Thyroid gland (tissue), 4 donors: ENCODE data around the gene POU2F3. TPM values are rescaled to one million over a fixed set of nuclear protein-coding genes. Genes with fewer than 3 reads are reported as not detected.

ENCODE experiments used
- DNase-seq, 2 donors: peaks; one replicate each; pipeline ENCODE4 v3.0.0-alpha.2; 2019
- H3K27ac ChIP-seq, 3 donors: fragments of 200-600 bp; sonication (generic); 1 replicate in 2 of 3; 2 replicates in 1 of 3; pipeline ENCODE4 v1.5.1; 2016 to 2019; ENCODE audit warnings: mild to moderate bottlenecking in 1 of 3, moderate library complexity in 1 of 3
- H3K27me3 ChIP-seq: fragments of 200-600 bp; sonication (generic); one replicate; pipeline ENCODE4 v1.5.1; 2019
- H3K36me3 ChIP-seq, 2 donors: fragments of 200-600 bp; sonication (generic); one replicate each; pipeline ENCODE4 v1.5.1; 2016 to 2019
- H3K4me1 ChIP-seq, 2 donors: fragments of 200-600 bp; sonication (generic); one replicate each; pipeline ENCODE4 v1.5.1; 2017 to 2019
- H3K4me3 ChIP-seq, 3 donors: fragments of 200-600 bp; sonication (generic); replicated peaks in 1 of 3; 1 replicate in 2 of 3; 2 replicates in 1 of 3; pipeline ENCODE4 v1.5.1; 2016; ENCODE audit warnings: mild to moderate bottlenecking in 1 of 3
- H3K9me3 ChIP-seq: fragments of 200-600 bp; sonication (generic); one replicate; pipeline ENCODE4 v1.5.1; 2017
- POLR2A ChIP-seq, 2 donors: fragments of 450-650 bp; IDR thresholded peaks; one replicate each; pipeline ENCODE4 v1.6.1; 2017; ENCODE audit warnings: antibody characterized with exemption in 2 of 2, mild to moderate bottlenecking in 2 of 2, moderate library complexity in 1 of 2
- WGBS, 2 donors: methylation state at CpG; one replicate each; pipeline ENCODE4 v1.1.5; 2017; 5-methylcytosine and 5-hydroxymethylcytosine counted together
- intact Hi-C: fragments of 100-400 bp; cut with DNase I; formaldehyde crosslinking; loops from one replicate; pipeline ENCODE4 v1.15.1; 2023
- total RNA-seq, 4 donors: library from RNA; depleted of rRNA; stranded (reverse); fragments of >200 nt; gene quantifications; one replicate each; pipeline ENCODE4 v1.2.3, GENCODE V29; 2016
- TF ChIP-seq, protein P1 (sequence below), 6 experiments: fragments of 200-600 bp in 3 of 6; fragments of 450-650 bp in 3 of 6; sonication (generic) in 3 of 6; IDR thresholded peaks; one replicate each; pipeline ENCODE4 v1.5.1; 2016 to 2019; ENCODE audit warnings: antibody characterized with exemption in 6 of 6, mild to moderate bottlenecking in 2 of 6, inconsistent platforms in 1 of 6, moderate library complexity in 1 of 6

Gene POU2F3
- total RNA-seq, 4 donors from 2014 or later: 1.2 to 2.3 (median 1.8) TPM

DNA sequence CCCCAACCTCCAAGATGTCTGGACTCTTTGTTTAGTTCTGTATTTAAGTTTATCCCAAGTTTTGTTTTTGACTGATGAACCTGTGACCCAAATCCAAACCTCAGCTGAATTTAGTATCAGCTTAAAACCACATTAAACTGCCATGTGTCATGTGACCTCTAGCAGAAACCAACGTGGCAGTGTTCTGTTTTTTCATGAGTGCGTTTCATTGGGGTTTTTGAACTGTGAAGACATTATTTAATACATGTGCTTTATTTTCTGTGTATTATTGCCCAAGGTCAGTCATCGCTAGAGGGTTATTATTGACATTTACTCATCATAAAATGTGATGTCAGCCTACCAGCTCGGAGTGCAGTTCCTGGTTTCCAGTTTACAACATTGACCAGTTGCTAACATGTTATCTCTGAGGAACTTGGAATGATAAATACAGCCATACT lies 86.9 kb downstream of the POU2F3 start:
- no peak for TF ChIP-seq POLR2A (IDR thresholded peaks at IDR 0.05)
- TF ChIP-seq, protein P1, sequence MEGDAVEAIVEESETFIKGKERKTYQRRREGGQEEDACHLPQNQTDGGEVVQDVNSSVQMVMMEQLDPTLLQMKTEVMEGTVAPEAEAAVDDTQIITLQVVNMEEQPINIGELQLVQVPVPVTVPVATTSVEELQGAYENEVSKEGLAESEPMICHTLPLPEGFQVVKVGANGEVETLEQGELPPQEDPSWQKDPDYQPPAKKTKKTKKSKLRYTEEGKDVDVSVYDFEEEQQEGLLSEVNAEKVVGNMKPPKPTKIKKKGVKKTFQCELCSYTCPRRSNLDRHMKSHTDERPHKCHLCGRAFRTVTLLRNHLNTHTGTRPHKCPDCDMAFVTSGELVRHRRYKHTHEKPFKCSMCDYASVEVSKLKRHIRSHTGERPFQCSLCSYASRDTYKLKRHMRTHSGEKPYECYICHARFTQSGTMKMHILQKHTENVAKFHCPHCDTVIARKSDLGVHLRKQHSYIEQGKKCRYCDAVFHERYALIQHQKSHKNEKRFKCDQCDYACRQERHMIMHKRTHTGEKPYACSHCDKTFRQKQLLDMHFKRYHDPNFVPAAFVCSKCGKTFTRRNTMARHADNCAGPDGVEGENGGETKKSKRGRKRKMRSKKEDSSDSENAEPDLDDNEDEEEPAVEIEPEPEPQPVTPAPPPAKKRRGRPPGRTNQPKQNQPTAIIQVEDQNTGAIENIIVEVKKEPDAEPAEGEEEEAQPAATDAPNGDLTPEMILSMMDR (IDR thresholded peaks at IDR 0.05): no peak
- WGBS, 2 donors: 54 to 72% methylated on average over 4 of the region's 4 CpGs
- Histone ChIP-seq H3K27ac (peak overlapping the region; percentile 93 to 97 (median 96)), H3K9me3 (no peaks in the 10 kb centered on the region), H3K36me3 (peaks cover 7 to 8% of the 10 kb centered on the region in 2 donors), H3K4me3 (no peak overlapping the region), H3K27me3 (no peaks in the 10 kb centered on the region), H3K4me1 (peaks cover 20 to 24% of the 10 kb centered on the region in 2 donors)
- DNase-seq: no peak
- intact Hi-C loops: no loop called here

DNA sequence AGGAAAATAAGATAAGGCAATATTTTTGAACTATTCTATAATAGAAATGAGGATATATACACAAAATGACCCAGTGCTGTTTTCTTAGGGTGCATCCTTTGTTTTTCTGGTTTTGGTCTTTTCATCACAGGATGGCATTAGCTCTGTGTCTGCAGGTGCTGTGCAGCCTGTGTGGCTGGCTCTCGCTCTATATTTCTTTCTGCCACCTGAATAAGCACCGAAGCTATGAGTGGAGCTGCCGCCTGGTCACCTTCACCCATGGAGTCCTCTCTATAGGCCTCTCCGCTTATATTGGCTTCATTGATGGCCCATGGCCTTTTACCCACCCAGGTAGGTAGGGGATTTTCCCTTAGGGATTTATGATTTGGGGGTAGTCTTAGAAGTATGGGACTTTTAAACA lies 87.4 kb downstream of the POU2F3 start:
- H3K9me3 ChIP-seq: no peaks in the 10 kb centered on the region

DNA sequence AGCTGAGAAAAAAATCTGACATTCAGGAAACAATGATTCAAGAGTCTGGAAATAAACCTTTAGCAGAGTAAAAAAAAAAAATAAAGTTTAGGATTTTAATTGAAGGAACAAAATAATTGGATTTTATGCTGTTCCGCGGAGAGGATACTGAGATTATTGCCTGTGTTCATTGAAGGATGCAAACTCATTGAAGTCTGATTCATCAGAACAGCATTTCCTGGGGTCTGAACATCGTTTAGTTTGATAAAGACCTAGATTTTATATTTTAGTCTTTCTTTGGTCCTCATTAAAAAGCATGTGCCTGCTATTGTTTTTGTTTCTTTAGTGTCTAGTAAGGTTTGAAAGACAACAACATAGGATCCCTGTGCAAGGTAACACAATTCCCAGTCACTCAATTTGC lies 89.6 kb downstream of the POU2F3 start:
- WGBS, 2 donors: 87 to 93% methylated on average over 3 of the region's 3 CpGs
- Histone ChIP-seq H3K36me3 (peaks cover 7 to 8% of the 10 kb centered on the region in 2 donors), H3K27ac (no peak overlapping the region), H3K9me3 (no peaks in the 10 kb centered on the region), H3K27me3 (no peaks in the 10 kb centered on the region), H3K4me3 (no peak overlapping the region), H3K4me1 (peaks cover 26 to 45% of the 10 kb centered on the region in 2 donors)
- intact Hi-C loops: no loop called here
- TF ChIP-seq, protein P1 (IDR thresholded peaks at IDR 0.05): no peak
- TF ChIP-seq POLR2A (IDR thresholded peaks at IDR 0.05): no peak
- no peak for DNase-seq

More for the DNA sequence above, 87.4 kb downstream of the POU2F3 start:
- peak overlapping the region in 1 of 3 donors; percentile 97 for H3K27ac ChIP-seq
- no peaks in the 10 kb centered on the region for H3K27me3 ChIP-seq
- intact Hi-C loops: no loop called here
- peaks cover 24% of the 10 kb centered on the region in 2 donors for H3K4me1 ChIP-seq
- TF ChIP-seq POLR2A (IDR thresholded peaks at IDR 0.05): no peak
- TF ChIP-seq, protein P1 (IDR thresholded peaks at IDR 0.05): no peak
- H3K36me3 ChIP-seq: peaks cover 7 to 8% of the 10 kb centered on the region in 2 donors
- DNase-seq: no peak
- 91 to 92% methylated on average over 4 of the region's 4 CpGs for WGBS, 2 donors
- H3K4me3 ChIP-seq: no peak overlapping the region

DNA sequence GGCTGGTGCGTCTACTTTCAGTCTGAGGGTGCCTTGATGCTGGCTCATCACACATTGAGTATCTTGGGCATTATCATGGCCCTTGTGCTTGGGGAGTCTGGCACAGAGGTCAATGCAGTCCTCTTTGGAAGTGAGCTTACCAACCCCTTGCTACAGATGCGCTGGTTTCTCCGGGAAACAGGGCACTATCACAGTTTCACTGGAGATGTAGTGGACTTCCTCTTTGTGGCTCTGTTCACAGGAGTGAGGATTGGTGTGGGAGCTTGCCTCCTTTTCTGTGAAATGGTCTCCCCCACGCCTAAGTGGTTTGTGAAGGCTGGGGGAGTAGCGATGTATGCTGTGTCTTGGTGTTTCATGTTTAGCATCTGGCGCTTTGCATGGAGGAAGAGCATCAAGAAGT lies 90.1 kb downstream of the POU2F3 start:
- no peak for DNase-seq
- H3K27me3 ChIP-seq: no peaks in the 10 kb centered on the region
- H3K36me3 ChIP-seq: peaks cover 7 to 8% of the 10 kb centered on the region in 2 donors
- peaks cover 23 to 46% of the 10 kb centered on the region in 2 donors for H3K4me1 ChIP-seq
- TF ChIP-seq, protein P1 (IDR thresholded peaks at IDR 0.05): no peak
- TF ChIP-seq POLR2A (IDR thresholded peaks at IDR 0.05): no peak
- 96 to 98% methylated on average over 6 of the region's 6 CpGs for WGBS, 2 donors
- intact Hi-C loops: no loop called here
- H3K4me3 ChIP-seq: no peak overlapping the region
- H3K27ac ChIP-seq: no peak overlapping the region
- no peaks in the 10 kb centered on the region for H3K9me3 ChIP-seq

DNA sequence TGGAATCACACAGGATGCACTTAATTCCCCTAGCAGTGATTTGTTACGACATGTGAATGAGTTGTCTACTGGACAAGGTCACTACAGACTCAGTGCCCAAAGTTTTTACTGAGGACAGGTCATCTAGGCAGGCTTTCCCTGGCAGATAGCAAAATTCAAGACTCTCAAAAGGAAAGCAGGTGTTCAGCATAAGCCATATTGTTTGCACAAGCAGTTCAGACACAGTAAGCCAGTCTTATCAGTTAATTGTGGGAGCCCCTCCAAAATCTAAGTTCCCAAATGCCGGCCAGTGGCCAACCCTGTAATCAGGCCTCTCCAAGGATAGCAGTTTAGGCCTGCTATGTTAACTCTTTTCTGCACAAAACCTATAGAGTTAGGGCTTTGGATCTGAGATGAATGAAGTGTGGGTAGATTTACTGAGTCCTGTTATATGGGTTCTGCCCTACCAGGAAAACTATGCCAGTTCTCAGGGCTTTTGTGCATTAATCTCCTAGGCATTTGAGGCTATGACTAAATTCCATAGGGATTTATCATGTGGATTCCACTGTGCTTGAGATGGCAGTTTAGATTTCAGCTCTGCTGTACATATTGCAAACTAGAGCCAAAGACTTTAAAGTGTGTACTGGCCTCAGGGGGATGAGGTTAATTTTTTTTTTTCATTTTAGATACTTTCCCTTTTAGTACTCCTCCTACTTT lies 91.5 kb downstream of the POU2F3 start:
- DNase-seq: no peak
- WGBS, 2 donors: 58 to 75% methylated on average over 2 of the region's 2 CpGs

More for the DNA sequence above, 91.5 kb downstream of the POU2F3 start:
- H3K27ac ChIP-seq: peak overlapping the region; percentile 83 to 93 (median 83)
- intact Hi-C loops: no loop called here
- TF ChIP-seq POLR2A (IDR thresholded peaks at IDR 0.05): no peak
- TF ChIP-seq, protein P1 (IDR thresholded peaks at IDR 0.05): no peak
- peaks cover 15 to 39% of the 10 kb centered on the region in 2 donors for H3K4me1 ChIP-seq
- peaks cover 7 to 8% of the 10 kb centered on the region in 2 donors for H3K36me3 ChIP-seq
- no peak overlapping the region for H3K4me3 ChIP-seq
- H3K27me3 ChIP-seq: no peaks in the 10 kb centered on the region
- H3K9me3 ChIP-seq: no peaks in the 10 kb centered on the region
